ENCODE measurements around the gene KRT71.

The KRT71 gene

DNA sequence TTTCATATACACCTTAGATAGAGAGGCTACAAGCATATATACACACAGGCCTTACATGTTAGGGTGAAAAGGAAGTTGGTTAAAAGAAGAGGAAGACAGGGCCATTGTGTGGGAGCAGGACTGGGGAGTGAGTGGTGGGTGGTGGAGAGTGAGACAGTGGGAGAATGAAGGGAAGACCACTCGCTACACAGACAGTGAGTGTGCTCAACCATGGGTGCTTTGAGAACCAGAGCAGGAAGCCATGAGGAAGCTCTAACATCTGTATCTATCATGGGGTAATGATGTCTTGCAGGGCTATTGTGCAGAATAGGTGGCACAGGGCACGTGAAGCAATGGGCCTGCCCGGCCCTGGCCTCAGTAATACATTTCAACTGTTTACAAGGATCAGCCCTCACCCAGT lies 32.1 kb upstream of the KRT71 start:
- TF ChIP-seq, protein P1, sequence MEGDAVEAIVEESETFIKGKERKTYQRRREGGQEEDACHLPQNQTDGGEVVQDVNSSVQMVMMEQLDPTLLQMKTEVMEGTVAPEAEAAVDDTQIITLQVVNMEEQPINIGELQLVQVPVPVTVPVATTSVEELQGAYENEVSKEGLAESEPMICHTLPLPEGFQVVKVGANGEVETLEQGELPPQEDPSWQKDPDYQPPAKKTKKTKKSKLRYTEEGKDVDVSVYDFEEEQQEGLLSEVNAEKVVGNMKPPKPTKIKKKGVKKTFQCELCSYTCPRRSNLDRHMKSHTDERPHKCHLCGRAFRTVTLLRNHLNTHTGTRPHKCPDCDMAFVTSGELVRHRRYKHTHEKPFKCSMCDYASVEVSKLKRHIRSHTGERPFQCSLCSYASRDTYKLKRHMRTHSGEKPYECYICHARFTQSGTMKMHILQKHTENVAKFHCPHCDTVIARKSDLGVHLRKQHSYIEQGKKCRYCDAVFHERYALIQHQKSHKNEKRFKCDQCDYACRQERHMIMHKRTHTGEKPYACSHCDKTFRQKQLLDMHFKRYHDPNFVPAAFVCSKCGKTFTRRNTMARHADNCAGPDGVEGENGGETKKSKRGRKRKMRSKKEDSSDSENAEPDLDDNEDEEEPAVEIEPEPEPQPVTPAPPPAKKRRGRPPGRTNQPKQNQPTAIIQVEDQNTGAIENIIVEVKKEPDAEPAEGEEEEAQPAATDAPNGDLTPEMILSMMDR (IDR thresholded peaks at IDR 0.05), result no peak
- Mint-ChIP-seq H3K4me1 (peaks cover 21% of the 10 kb centered on the region), H3K36me3 (ENCODE audit: low read depth) (no peaks in the 10 kb centered on the region), H3K9me3 (no peaks in the 10 kb centered on the region), H3K27me3 (ENCODE audit: low read depth, poor library complexity) (peaks cover 12% of the 10 kb centered on the region), H3K27ac (no peak overlapping the region), H3K4me3 (no peak overlapping the region)
- no peak for DNase-seq

DNA sequence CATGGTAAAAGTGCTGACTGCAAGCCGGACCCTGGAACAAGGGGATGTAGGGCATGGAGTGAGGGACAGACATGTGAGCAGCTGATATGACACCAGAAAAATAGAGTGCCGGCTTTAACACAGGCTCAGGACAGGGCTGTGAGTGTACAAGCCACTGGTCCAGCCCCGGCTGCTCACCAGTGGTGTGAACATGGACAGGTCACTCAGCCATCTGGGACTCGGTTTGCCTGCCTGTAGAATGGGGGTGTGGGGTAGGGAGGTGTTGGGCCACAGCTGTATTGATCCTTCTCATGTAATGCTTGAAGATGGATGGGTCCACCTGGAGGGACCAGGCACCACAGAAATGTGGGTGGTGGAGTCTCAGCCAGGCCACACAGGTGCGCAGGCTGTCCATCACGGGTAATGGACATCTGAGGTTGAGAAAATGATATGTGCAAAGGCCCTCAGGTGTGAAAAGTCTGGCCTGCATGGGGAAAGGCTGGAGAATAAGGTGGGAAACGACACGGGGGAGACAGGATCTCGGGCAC lies 31.3 kb upstream of the KRT71 start:
- Mint-ChIP-seq H3K36me3 (ENCODE audit: low read depth) (no peaks in the 10 kb centered on the region), H3K4me3 (no peak overlapping the region), H3K27me3 (ENCODE audit: low read depth, poor library complexity) (peaks cover 15% of the 10 kb centered on the region), H3K9me3 (no peaks in the 10 kb centered on the region), H3K4me1 (peaks cover 30% of the 10 kb centered on the region), H3K27ac (no peak overlapping the region)
- TF ChIP-seq, protein P1 (IDR thresholded peaks at IDR 0.05), result no peak
- no peak for DNase-seq

DNA sequence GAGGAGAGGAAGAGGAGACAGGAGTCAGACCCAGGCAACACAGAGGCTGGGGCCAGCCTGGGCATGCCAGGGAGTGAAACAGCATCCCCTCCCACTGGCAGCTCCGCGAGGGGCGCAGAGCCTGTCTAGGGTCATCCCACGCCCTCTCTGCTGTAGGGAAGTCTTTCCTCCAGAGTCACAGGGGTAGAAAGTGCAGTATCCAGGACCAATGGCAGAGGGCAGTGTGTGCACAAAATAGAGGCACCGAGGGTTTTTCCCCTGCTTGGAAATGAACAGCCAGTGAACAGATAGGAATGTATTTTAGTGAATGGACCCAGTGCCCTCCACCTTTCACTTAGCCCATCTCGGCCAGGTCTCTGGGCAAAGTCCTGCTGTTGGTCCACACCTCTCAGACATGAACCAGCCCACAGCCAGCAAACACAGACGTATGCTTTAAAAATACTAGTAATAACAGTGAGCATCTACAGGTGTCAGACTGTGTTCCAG lies 30.1 kb upstream of the KRT71 start:
- Mint-ChIP-seq H3K36me3 (ENCODE audit: low read depth) (no peaks in the 10 kb centered on the region), H3K27ac (no peak overlapping the region), H3K4me1 (peaks cover 40% of the 10 kb centered on the region), H3K9me3 (no peaks in the 10 kb centered on the region), H3K4me3 (no peak overlapping the region), H3K27me3 (ENCODE audit: low read depth, poor library complexity) (peaks cover 15% of the 10 kb centered on the region)
- DNase-seq, result peak; percentile 74
- TF ChIP-seq, protein P1 (IDR thresholded peaks at IDR 0.05), result peak; percentile 63

DNA sequence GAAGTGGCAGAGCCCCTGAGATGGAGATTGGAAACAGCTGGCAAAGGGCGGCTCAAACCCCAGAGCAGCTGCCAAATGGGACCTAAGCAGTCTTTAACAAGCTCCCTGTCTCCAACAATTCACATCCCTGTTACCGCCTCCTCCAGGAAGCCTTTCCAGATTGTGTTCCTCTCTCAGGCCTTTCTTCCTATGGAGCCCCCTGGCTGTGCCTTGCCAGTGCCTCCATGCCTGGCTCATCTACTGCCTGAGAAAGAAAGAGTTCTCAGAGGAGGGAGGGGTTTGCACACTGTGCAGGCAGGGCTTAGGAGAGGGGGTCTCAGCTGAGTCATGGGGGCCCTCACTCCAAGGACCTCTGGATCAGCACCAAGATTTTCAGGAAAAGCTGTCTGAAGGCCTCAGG lies 29.5 kb upstream of the KRT71 start:
- no peak for DNase-seq
- Mint-ChIP-seq H3K36me3 (ENCODE audit: low read depth) (no peaks in the 10 kb centered on the region), H3K27me3 (ENCODE audit: low read depth, poor library complexity) (peaks cover 16% of the 10 kb centered on the region), H3K4me3 (no peak overlapping the region), H3K4me1 (peaks cover 40% of the 10 kb centered on the region), H3K27ac (no peak overlapping the region), H3K9me3 (no peaks in the 10 kb centered on the region)
- TF ChIP-seq, protein P1 (IDR thresholded peaks at IDR 0.05), result no peak

DNA sequence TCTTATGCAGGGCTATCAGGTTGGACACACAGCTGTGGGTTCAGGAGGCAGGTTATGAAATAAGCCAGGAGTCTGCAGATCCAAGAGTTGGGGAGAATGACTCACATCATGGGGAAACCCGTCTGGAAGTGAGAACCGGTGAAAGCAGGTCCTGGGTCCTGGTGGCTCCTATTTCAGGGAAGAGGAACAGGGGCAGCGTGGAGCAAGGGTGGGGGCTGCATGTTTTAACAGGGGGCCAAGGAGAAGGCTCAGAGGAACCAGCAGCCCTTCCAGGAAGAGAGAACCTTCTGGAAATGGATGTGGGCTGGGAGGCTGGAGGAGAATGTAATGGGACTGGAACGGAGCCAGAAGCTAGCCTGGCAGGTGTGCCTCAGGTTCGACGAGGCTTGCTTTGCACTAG lies 28.5 kb upstream of the KRT71 start:
- peaks cover 42% of the 10 kb centered on the region for H3K4me1 Mint-ChIP-seq
- DNase-seq, result no peak
- no peaks in the 10 kb centered on the region for H3K9me3 Mint-ChIP-seq
- H3K4me3 Mint-ChIP-seq, result no peak overlapping the region
- H3K27ac Mint-ChIP-seq, result no peak overlapping the region
- no peaks in the 10 kb centered on the region for H3K36me3 Mint-ChIP-seq (ENCODE audit: low read depth)
- TF ChIP-seq, protein P1 (IDR thresholded peaks at IDR 0.05), result no peak
- H3K27me3 Mint-ChIP-seq (ENCODE audit: low read depth, poor library complexity), result peaks cover 20% of the 10 kb centered on the region

DNA sequence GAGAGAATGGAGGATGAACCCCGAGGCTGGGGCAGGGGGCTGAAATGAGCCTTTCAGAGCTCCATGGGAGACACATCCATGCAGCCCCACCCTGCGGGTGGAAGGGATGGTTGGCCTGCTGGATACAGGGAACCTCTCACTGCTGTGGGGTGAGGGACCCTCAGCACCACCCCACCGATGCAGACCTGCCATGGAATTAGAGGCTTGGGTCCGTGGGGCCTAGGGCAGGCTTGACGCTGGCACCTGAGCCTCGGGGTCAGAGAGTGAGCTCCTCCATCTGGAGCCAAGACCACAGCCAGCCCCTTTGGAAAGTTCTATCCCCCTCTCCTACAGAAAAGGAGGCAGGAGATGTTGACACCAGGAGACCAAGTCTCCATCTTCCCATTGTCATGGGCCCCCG lies 28.1 kb upstream of the KRT71 start:
- no peak for DNase-seq
- no peaks in the 10 kb centered on the region for H3K36me3 Mint-ChIP-seq (ENCODE audit: low read depth)
- peaks cover 46% of the 10 kb centered on the region for H3K4me1 Mint-ChIP-seq
- TF ChIP-seq, protein P1 (IDR thresholded peaks at IDR 0.05), result no peak
- peaks cover 21% of the 10 kb centered on the region for H3K27me3 Mint-ChIP-seq (ENCODE audit: low read depth, poor library complexity)
- no peak overlapping the region for H3K4me3 Mint-ChIP-seq
- no peaks in the 10 kb centered on the region for H3K9me3 Mint-ChIP-seq
- H3K27ac Mint-ChIP-seq, result no peak overlapping the region

Data from nephron progenitor cell (in vitro differentiated cells).